Left renal cortex interstitium (tissue), 4 donors: ENCODE measurements around the gene CCNF. TPM values are rescaled to one million over a fixed set of nuclear protein-coding genes. Genes with fewer than 3 reads are reported as not detected.
"Not testable (repeated sequence)": the region's sequence is repeated elsewhere in the genome, so short reads cannot be mapped to it uniquely, and the experiment has no call there.

ENCODE experiments used
- DNase-seq, 4 donors: peaks; one replicate each; pipeline ENCODE4 v3.0.0-alpha.2; 2013; ENCODE audit warnings: low read depth in 4 of 4, low spot score in 2 of 4, missing footprints in 1 of 4
- polyA plus RNA-seq, 4 donors: library from polyadenylated mRNA; unstranded; fragments of 120-200 nt; gene quantifications; one replicate each; pipeline ENCODE4 v1.2.1, GENCODE V29; 2013; ENCODE audit not compliant: insufficient read length in 4 of 4

The CCNF gene
- polyA plus RNA-seq = 10 to 100 TPM in 3 of 4 donors, 1 to 10 TPM in 1; 8.8 to 14.1 (median 11.2) TPM

- DNase-seq = peak; percentile 67 to 95 (median 90)
These were observed at the start of gene CCNF for GRCh38 chr16:2429034-2429770. Gene CCNF, plus strand, starts transcription at chr16:2429447. Its CDS starts 35 bp downstream, at chr16:2429482.

- no peak for DNase-seq
These were observed 45.7 kb upstream of the CCNF start for GRCh38 chr16:2383501-2383900.

GRCh38 chr16:2384426-2384825, 44.8 kb upstream of the CCNF start:
- no peak for DNase-seq

- no peak for DNase-seq
These were observed 43.9 kb upstream of the CCNF start for GRCh38 chr16:2385190-2385836.

- not testable (repeated sequence) for DNase-seq
These were observed 43.3 kb upstream of the CCNF start for GRCh38 chr16:2385982-2386381.

- DNase-seq = no peak
These were observed 42.3 kb upstream of the CCNF start for GRCh38 chr16:2386990-2387389.

- DNase-seq = no peak
These were observed 40.9 kb upstream of the CCNF start for GRCh38 chr16:2388139-2388874.

- DNase-seq = no peak
These were observed 40.3 kb upstream of the CCNF start for GRCh38 chr16:2388875-2389433.

- DNase-seq = no peak
These were observed 37.2 kb upstream of the CCNF start for GRCh38 chr16:2392025-2392424.

- DNase-seq = no peak
These were observed 30.7 kb upstream of the CCNF start for GRCh38 chr16:2398520-2398919.

GRCh38 chr16:2404099-2404498, 25.1 kb upstream of the CCNF start:
- DNase-seq = no peak

- DNase-seq = no peak
These were observed 14.2 kb upstream of the CCNF start for GRCh38 chr16:2415085-2415484.

GRCh38 chr16:2420035-2420434, 9.2 kb upstream of the CCNF start:
- DNase-seq = no peak

GRCh38 chr16:2422123-2422867, 7.0 kb upstream of the CCNF start:
- DNase-seq = no peak

- no peak for DNase-seq
These were observed 4.9 kb upstream of the CCNF start for GRCh38 chr16:2424061-2425007.

- DNase-seq = no peak
These were observed 4.2 kb upstream of the CCNF start for GRCh38 chr16:2425008-2425518.

GRCh38 chr16:2425825-2426430, 3.3 kb upstream of the CCNF start:
- DNase-seq = no peak

GRCh38 chr16:2426941-2427361, 2.3 kb upstream of the CCNF start:
- no peak for DNase-seq

- no peak for DNase-seq
These were observed 1.7 kb upstream of the CCNF start for GRCh38 chr16:2427526-2427925.
